GM12878 (cell line): ENCODE measurements around the gene ACBD5. TPM values are rescaled to one million over a fixed set of nuclear protein-coding genes. Genes with fewer than 3 reads are reported as not detected.

Experiments used
- ATAC-seq: fragments of 200-7000 bp; cut with Tn5 transposase; 3 replicates; pipeline ENCODE4 v1.9.1; 2020; ENCODE audit warnings: mild to moderate bottlenecking, moderate library complexity
- BruUV-seq: library from RNA; stranded (reverse); fragments of 400-500 nt; replicated peaks from 2 replicates; lab custom pipeline; 2021; lab: Mats Ljungman, UMichigan
- CTCF ChIA-PET: fragments of 300-600 bp; sonication (Branson Sonifier 250); formaldehyde crosslinking; extraction: SDS; loops from one replicate; lab custom pipeline; 2021; ENCODE audit warnings: inconsistent platforms; lab: Yijun Ruan, JAX
- POLR2A ChIA-PET: fragments of 350-600 bp; formaldehyde crosslinking; extraction: SDS; loops from one replicate; lab custom pipeline; 2021; ENCODE audit warnings: inconsistent platforms; lab: Charles Lee
- RAD21 ChIA-PET: fragments of 300-600 bp; sonication (Branson Sonifier 250); formaldehyde crosslinking; loops from one replicate; lab custom pipeline; 2023; ENCODE audit warnings: antibody characterized with exemption; ENCODE audit not compliant: unreplicated experiment; lab: Charles Lee
- SMC1A ChIA-PET: fragments of 300-600 bp; sonication (Branson Sonifier 250); formaldehyde crosslinking; loops from one replicate; lab custom pipeline; 2023; ENCODE audit not compliant: unreplicated experiment, uncharacterized antibody; lab: Charles Lee
- DNase-seq: peaks from one replicate; pipeline ENCODE4 v3.0.0-alpha.2; 2011; ENCODE audit warnings: low read depth, low spot score
- FAIRE-seq: peaks from 3 replicates; lab custom pipeline; 2011; peaks lifted over from hg19 to GRCh38; lab: Jason Lieb, UNC
- H2AFZ ChIP-seq: 2 replicates; pipeline ENCODE4 v1.6.0; 2011; ENCODE audit warnings: low read depth, low read length, control low read depth; ENCODE audit not compliant: control insufficient read depth
- H3K27ac ChIP-seq: 2 replicates; pipeline ENCODE4 v1.5.1; 2011; ENCODE audit warnings: control low read depth; ENCODE audit not compliant: control insufficient read depth, insufficient read depth
- H3K27me3 ChIP-seq, 2 experiments: replicated peaks in 1 of 2; 2 replicates each; pipeline versions ENCODE4 v1.6.0 to v1.6.1; 2011; ENCODE audit warnings: low read length in 1 of 2; ENCODE audit not compliant: control insufficient read depth in 2 of 2, insufficient read depth in 2 of 2
- H3K36me3 ChIP-seq, 2 experiments: 2 replicates each; pipeline ENCODE4 v1.5.1; 2011; ENCODE audit warnings: low read length in 1 of 2; ENCODE audit not compliant: control insufficient read depth in 2 of 2, insufficient read depth in 2 of 2
- H3K4me1 ChIP-seq: 2 replicates; pipeline ENCODE4 v1.6.1; 2011; ENCODE audit warnings: mild to moderate bottlenecking, low read length, moderate library complexity, mixed read lengths; ENCODE audit not compliant: control insufficient read depth, insufficient read depth
- H3K4me2 ChIP-seq: 2 replicates; pipeline ENCODE4 v1.6.0; 2011; ENCODE audit warnings: control low read depth; ENCODE audit not compliant: control insufficient read depth, insufficient read depth
- H3K4me3 ChIP-seq: fragments of 200-600 bp; sonication (generic); 2 replicates; pipeline ENCODE4 v1.5.1; 2016
- H3K79me2 ChIP-seq: 2 replicates; pipeline ENCODE4 v1.6.0; 2011; ENCODE audit warnings: low read length; ENCODE audit not compliant: control insufficient read depth, insufficient read depth
- H3K9ac ChIP-seq: 2 replicates; pipeline ENCODE4 v1.8.0; 2011; ENCODE audit warnings: low read length, control low read depth, mixed read lengths; ENCODE audit not compliant: control insufficient read depth, insufficient read depth
- H3K9me3 ChIP-seq: replicated peaks from 3 replicates; pipeline ENCODE4 v1.5.1; 2011; ENCODE audit warnings: mild to moderate bottlenecking, low read length; ENCODE audit not compliant: control insufficient read depth, insufficient read depth
- H4K20me1 ChIP-seq: 2 replicates; pipeline ENCODE4 v1.6.0; 2011; ENCODE audit not compliant: control insufficient read depth, insufficient read depth
- CBFB ChIP-seq: IDR thresholded peaks from 2 replicates; pipeline ENCODE4 v1.6.1; 2016; ENCODE audit warnings: antibody characterized with exemption, low read depth
- EGR1 ChIP-seq, 2 experiments: IDR thresholded peaks; 1 replicate in 1 of 2; 2 replicates in 1 of 2; pipeline ENCODE4 v1.6.1; 2011 to 2012; ENCODE audit warnings: low read depth in 2 of 2, low read length in 2 of 2, borderline replicate concordance in 1 of 2, mild to moderate bottlenecking in 1 of 2, moderate library complexity in 1 of 2
- EZH2 ChIP-seq: IDR thresholded peaks from 2 replicates; pipeline ENCODE4 v1.6.1; 2012; ENCODE audit warnings: low read depth, mild to moderate bottlenecking, control low read depth, inconsistent platforms, low read length, borderline replicate concordance; ENCODE audit not compliant: control insufficient read depth
- HDAC6 ChIP-seq: fragments of 200-600 bp; sonication (generic); IDR thresholded peaks from one replicate; pipeline ENCODE4 v1.8.0; 2017; ENCODE audit warnings: antibody characterized with exemption; ENCODE audit not compliant: unreplicated experiment
- LARP7 ChIP-seq: fragments of 450-650 bp; IDR thresholded peaks from 2 replicates; pipeline ENCODE4 v1.6.1; 2017; ENCODE audit warnings: mild to moderate bottlenecking
- SMC3 ChIP-seq: IDR thresholded peaks from 2 replicates; pipeline ENCODE4 v1.6.1; 2011; ENCODE audit warnings: low read length, improper control_type of control experiment, borderline replicate concordance
- TARDBP ChIP-seq: IDR thresholded peaks from 2 replicates; pipeline ENCODE4 v1.6.1; 2016; ENCODE audit warnings: borderline replicate concordance
- WGBS: methylation state at CpG from one replicate; pipeline ENCODE4 v1.1.6; 2016; ENCODE audit warnings: low lambda C conversion rate; ENCODE audit not compliant: insufficient replicate concordance, insufficient coverage; ENCODE audit errors: missing lambda C conversion rate; 5-methylcytosine and 5-hydroxymethylcytosine counted together
- in situ Hi-C: fragments of 300-500 bp; cut with MboI; formaldehyde crosslinking; loops from 9 replicates; pipeline ENCODE4 v1.14.3; 2018; ENCODE audit warnings: mixed read lengths
- intact Hi-C: fragments of 100-400 bp; cut with micrococcal nuclease; formaldehyde crosslinking; loops from one replicate; pipeline ENCODE4 v1.14.2; 2022; ENCODE audit not compliant: unreplicated experiment
- polyA plus RNA-seq, 11 experiments: library from polyadenylated mRNA; depleted of rRNA in 4 of 11; unstranded in 6 of 11; stranded (reverse) in 5 of 11; fragments of >200 nt; fragmentation: Nextera tagmentation in 4 of 11; fragmentation: Illumina TruSeq in 1 of 11; extraction: Ambion mirVana in 4 of 11; extraction: Trizol in 1 of 11; gene quantifications; 1 replicate in 1 of 11; 2 replicates in 10 of 11; pipeline versions ENCODE4 v1.2.1 to v1.2.3, GENCODE V29; 2011 to 2016; ENCODE audit warnings: inconsistent platforms in 2 of 11, missing spikeins in 2 of 11, low read depth in 1 of 11
- total RNA-seq, 4 experiments: library from RNA; depleted of rRNA in 3 of 4; stranded (reverse); fragments of >200 nt in 3 of 4; fragmentation: Illumina TruSeq in 1 of 4; extraction: Trizol in 1 of 4; gene quantifications; 2 replicates each; pipeline versions ENCODE4 v1.2.1 to v1.2.3, GENCODE V29; 2013 to 2021
- TF ChIP-seq, protein P1 (sequence below): fragments of 450-650 bp; IDR thresholded peaks from 2 replicates; pipeline ENCODE4 v1.6.1; 2017; ENCODE audit warnings: low read depth, mild to moderate bottlenecking, moderate library complexity
- TF ChIP-seq, protein P2 (sequence below): fragments of 450-650 bp; IDR thresholded peaks from 2 replicates; pipeline ENCODE4 v1.6.1; 2016; ENCODE audit warnings: mild to moderate bottlenecking

The ACBD5 gene
- total and polyA plus RNA-seq, 10 of the 15 experiments (the other 5 are each of a cell fraction or from before 2014, with no cell fraction given), result 2.4 to 22.3 (median 12.4) TPM

- TF ChIP-seq, protein P1, sequence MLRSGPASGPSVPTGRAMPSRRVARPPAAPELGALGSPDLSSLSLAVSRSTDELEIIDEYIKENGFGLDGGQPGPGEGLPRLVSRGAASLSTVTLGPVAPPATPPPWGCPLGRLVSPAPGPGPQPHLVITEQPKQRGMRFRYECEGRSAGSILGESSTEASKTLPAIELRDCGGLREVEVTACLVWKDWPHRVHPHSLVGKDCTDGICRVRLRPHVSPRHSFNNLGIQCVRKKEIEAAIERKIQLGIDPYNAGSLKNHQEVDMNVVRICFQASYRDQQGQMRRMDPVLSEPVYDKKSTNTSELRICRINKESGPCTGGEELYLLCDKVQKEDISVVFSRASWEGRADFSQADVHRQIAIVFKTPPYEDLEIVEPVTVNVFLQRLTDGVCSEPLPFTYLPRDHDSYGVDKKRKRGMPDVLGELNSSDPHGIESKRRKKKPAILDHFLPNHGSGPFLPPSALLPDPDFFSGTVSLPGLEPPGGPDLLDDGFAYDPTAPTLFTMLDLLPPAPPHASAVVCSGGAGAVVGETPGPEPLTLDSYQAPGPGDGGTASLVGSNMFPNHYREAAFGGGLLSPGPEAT, result no peak
- no peak for TF ChIP-seq EGR1 (IDR thresholded peaks at IDR 0.05; ENCODE audit: borderline replicate concordance in 1 of 2, low read depth in 2 of 2, low read length in 2 of 2)
- TF ChIP-seq CBFB, result no peak
- TF ChIP-seq LARP7, result no peak
- no peak for TF ChIP-seq SMC3
- TF ChIP-seq EZH2, result no peak
- TF ChIP-seq TARDBP, result no peak
These were observed 82.2 kb downstream of the ACBD5 start (continued) for GRCh38 chr10:27158421-27158820.

DNA sequence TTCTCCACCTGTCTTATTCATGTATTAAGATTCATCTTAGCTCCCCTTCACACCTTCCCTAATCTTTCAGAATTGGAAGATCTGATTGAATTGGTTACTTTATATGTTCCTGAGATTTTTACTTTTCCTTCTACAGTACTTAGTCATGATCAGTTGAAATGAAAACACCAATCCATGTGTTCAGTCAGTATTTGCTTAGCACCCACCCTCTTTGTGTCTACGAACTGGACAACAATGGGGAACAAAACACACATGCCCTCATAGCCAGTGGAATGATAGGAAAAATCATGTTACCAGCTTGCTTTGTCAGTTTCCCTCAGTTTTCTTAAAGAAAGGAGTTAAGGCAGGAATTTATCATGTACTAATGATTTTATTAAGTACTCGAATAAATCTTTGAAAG is 83.4 kb downstream of the ACBD5 start:
- Histone ChIP-seq H3K4me3 (peak overlapping the region; percentile 87), H3K4me2 (peak overlapping the region; percentile 91), H3K4me1 (no peaks in the 10 kb centered on the region; the same call in 1 of the 2 replicates), H3K27ac (peak overlapping the region; percentile 100), H3K79me2 (peaks cover 69% of the 10 kb centered on the region), H4K20me1 (no peaks in the 10 kb centered on the region), H3K36me3 (peaks cover 2 to 15% of the 10 kb centered on the region in 2 experiments), H3K9ac (peak overlapping the region; percentile 100), H3K9me3 (no peaks in the 10 kb centered on the region), H2AFZ (no peak overlapping the region), H3K27me3 (no peaks in the 10 kb centered on the region)
- BruUV-seq, result no TSS peak
- DNase-seq, result no peak
- WGBS, result 44% methylated on average over 2 of the region's 2 CpGs
- CTCF ChIA-PET, result interaction anchor here (1.1 to 1.3 kb wide), 2 partner anchors 23 to 431 kb away, joined by 3 to 4 read pairs; no protein-coding TSS in a partner anchor
- ATAC-seq, result no peak
- intact Hi-C loops (loop anchor here (2.0 to 10.0 kb wide), 3 partner anchors 204 to 1378 kb away; partner anchors contain the start of gene WAC), in situ Hi-C loops (no loop called here)
- FAIRE-seq, result no peak
- no peak for TF ChIP-seq HDAC6
- TF ChIP-seq, protein P2, sequence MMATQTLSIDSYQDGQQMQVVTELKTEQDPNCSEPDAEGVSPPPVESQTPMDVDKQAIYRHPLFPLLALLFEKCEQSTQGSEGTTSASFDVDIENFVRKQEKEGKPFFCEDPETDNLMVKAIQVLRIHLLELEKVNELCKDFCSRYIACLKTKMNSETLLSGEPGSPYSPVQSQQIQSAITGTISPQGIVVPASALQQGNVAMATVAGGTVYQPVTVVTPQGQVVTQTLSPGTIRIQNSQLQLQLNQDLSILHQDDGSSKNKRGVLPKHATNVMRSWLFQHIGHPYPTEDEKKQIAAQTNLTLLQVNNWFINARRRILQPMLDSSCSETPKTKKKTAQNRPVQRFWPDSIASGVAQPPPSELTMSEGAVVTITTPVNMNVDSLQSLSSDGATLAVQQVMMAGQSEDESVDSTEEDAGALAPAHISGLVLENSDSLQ, result no peak
- RAD21 ChIA-PET, result no interaction called here
- POLR2A ChIA-PET, result interaction anchor here (0.6 to 1.4 kb wide), 5 partner anchors 11 to 513 kb away, joined by 3 to 6 read pairs (median 3); no protein-coding TSS in a partner anchor
- SMC1A ChIA-PET, result interaction anchor here (0.6 to 1.6 kb wide), 5 partner anchors 9 to 423 kb away, joined by 3 to 4 read pairs (median 4); no protein-coding TSS in a partner anchor
